ENCODE results near the gene IL5RA.

The IL5RA gene

GRCh38 chr3:3107181-3107580 is 3.0 kb downstream of the IL5RA start:
- no peak for DNase-seq (ENCODE audit: low read depth in 2 of 2)

GRCh38 chr3:3105815-3106214 is 4.4 kb downstream of the IL5RA start:
- no peak for DNase-seq (ENCODE audit: low read depth in 2 of 2)

GRCh38 chr3:3105246-3105645 is 4.9 kb downstream of the IL5RA start:
- DNase-seq (ENCODE audit: low read depth in 2 of 2) = no peak

GRCh38 chr3:3102751-3103150 is 7.4 kb downstream of the IL5RA start:
- no peak for DNase-seq (ENCODE audit: low read depth in 2 of 2)

- DNase-seq (ENCODE audit: low read depth in 2 of 2) = no peak
Measured at GRCh38 chr3:3101660-3102458, 8.3 kb downstream of the IL5RA start.

GRCh38 chr3:3097958-3098357 is 12.2 kb downstream of the IL5RA start:
- DNase-seq (ENCODE audit: low read depth in 2 of 2) = no peak

GRCh38 chr3:3089017-3089416 is 21.2 kb downstream of the IL5RA start:
- no peak for DNase-seq (ENCODE audit: low read depth in 2 of 2)

- no peak for DNase-seq (ENCODE audit: low read depth in 2 of 2)
Measured at GRCh38 chr3:3087716-3088465, 22.3 kb downstream of the IL5RA start.

- no peak for DNase-seq (ENCODE audit: low read depth in 2 of 2)
Measured at GRCh38 chr3:3087279-3087678, 22.9 kb downstream of the IL5RA start.

GRCh38 chr3:3086239-3086638 is 23.9 kb downstream of the IL5RA start:
- no peak for DNase-seq (ENCODE audit: low read depth in 2 of 2)

- DNase-seq (ENCODE audit: low read depth in 2 of 2) = no peak
Measured at GRCh38 chr3:3085782-3086181, 24.4 kb downstream of the IL5RA start.

GRCh38 chr3:3084890-3085289 is 25.3 kb downstream of the IL5RA start:
- no peak for DNase-seq (ENCODE audit: low read depth in 2 of 2)

GRCh38 chr3:3082234-3082924 is 27.8 kb downstream of the IL5RA start:
- DNase-seq (ENCODE audit: low read depth in 2 of 2) = no peak

- no peak for DNase-seq (ENCODE audit: low read depth in 2 of 2)
Measured at GRCh38 chr3:3081381-3082233, 28.6 kb downstream of the IL5RA start.

- DNase-seq (ENCODE audit: low read depth in 2 of 2) = no peak
Measured at GRCh38 chr3:3080309-3080708, 29.9 kb downstream of the IL5RA start.

GRCh38 chr3:3074551-3075257 is 35.5 kb downstream of the IL5RA start:
- DNase-seq (ENCODE audit: low read depth in 2 of 2) = no peak

- DNase-seq (ENCODE audit: low read depth in 2 of 2) = no peak
Measured at GRCh38 chr3:3071136-3071535, 39.0 kb downstream of the IL5RA start.

GRCh38 chr3:3069723-3070122 is 40.5 kb downstream of the IL5RA start:
- no peak for DNase-seq (ENCODE audit: low read depth in 2 of 2)

GRCh38 chr3:3068358-3068881 is 41.8 kb downstream of the IL5RA start:
- DNase-seq (ENCODE audit: low read depth in 2 of 2) = no peak

- DNase-seq (ENCODE audit: low read depth in 2 of 2) = no peak
Measured at GRCh38 chr3:3066910-3067309, 43.3 kb downstream of the IL5RA start.

- DNase-seq (ENCODE audit: low read depth in 2 of 2) = no peak
Measured at GRCh38 chr3:3066378-3066777, 43.8 kb downstream of the IL5RA start.

Data from activated CD4-positive, alpha-beta T cell treated with anti-CD3 and anti-CD28 coated beads for 24 hours (primary cell).